K562 (cell line): Measurements from ENCODE around the gene AAGAB. TPM values are rescaled to one million over a fixed set of nuclear protein-coding genes. Genes with fewer than 3 reads are reported as not detected.

Experiments used
- ATAC-seq: fragments of 200-7000 bp; cut with Tn5 transposase; 3 replicates; pipeline ENCODE4 v1.9.1; 2020; ENCODE audit warnings: moderate library complexity
- BruUV-seq: library from RNA; stranded (reverse); fragments of 400-500 nt; replicated peaks from 2 replicates; lab custom pipeline; 2021; lab: Mats Ljungman, UMichigan
- CTCF ChIA-PET: fragments of 300-600 bp; formaldehyde crosslinking; extraction: SDS; loops from one replicate; lab custom pipeline; 2021; ENCODE audit warnings: low intra/inter-chr PET ratio; lab: Yijun Ruan, JAX
- POLR2A ChIA-PET: fragments of 300-600, 350-650 bp; sonication (Branson Sonifier 250); formaldehyde crosslinking; extraction: SDS; loops from one replicate; lab custom pipeline; 2021; ENCODE audit warnings: antibody characterized with exemption, inconsistent platforms; lab: Yijun Ruan, JAX
- DNase-seq, 4 experiments: peaks; one replicate each; pipeline versions ENCODE4 v3.0.0 to v3.0.0-alpha.2; 2011 to 2018; ENCODE audit warnings: low spot score in 3 of 4, mixed read lengths in 3 of 4; ENCODE audit errors: extremely low read depth in 1 of 4
- FAIRE-seq: peaks from 2 replicates; lab custom pipeline; 2011; peaks lifted over from hg19 to GRCh38; lab: Jason Lieb, UNC
- H2AFZ ChIP-seq: 2 replicates; pipeline ENCODE4 v1.6.0; 2011; ENCODE audit warnings: low read depth, low read length, control low read depth, inconsistent platforms
- H3K27ac ChIP-seq: fragments of 200-600 bp; 3 replicates; pipeline ENCODE4 v1.8.0; 2011; ENCODE audit warnings: low read depth, mild to moderate bottlenecking, control low read depth, inconsistent platforms, low read length, moderate library complexity, mixed read lengths; ENCODE audit errors: extremely low read depth
- H3K27me3 ChIP-seq, 2 experiments: fragments of 300-600 bp in 1 of 2; 2 replicates in 1 of 2; 3 replicates in 1 of 2; pipeline versions ENCODE4 v1.6.0 to v1.8.0; 2011; ENCODE audit warnings: inconsistent platforms in 2 of 2, low read length in 2 of 2, mild to moderate bottlenecking in 1 of 2, mixed read lengths in 1 of 2, moderate library complexity in 1 of 2; ENCODE audit not compliant: control insufficient read depth in 2 of 2, insufficient read depth in 2 of 2
- H3K36me3 ChIP-seq: fragments of 300-600 bp; 3 replicates; pipeline ENCODE4 v1.8.0; 2011; ENCODE audit warnings: mild to moderate bottlenecking, low read length, inconsistent platforms; ENCODE audit not compliant: control insufficient read depth, insufficient read depth
- H3K4me1 ChIP-seq, 2 experiments: fragments of 200-600 bp in 1 of 2; replicated peaks in 1 of 2; 2 replicates in 1 of 2; 3 replicates in 1 of 2; pipeline versions ENCODE4 v1.5.1 to v1.8.0; 2011; ENCODE audit warnings: inconsistent platforms in 2 of 2, low read length in 2 of 2, mild to moderate bottlenecking in 1 of 2, mixed read lengths in 1 of 2, moderate library complexity in 1 of 2; ENCODE audit not compliant: control insufficient read depth in 2 of 2, insufficient read depth in 2 of 2
- H3K4me2 ChIP-seq: 2 replicates; pipeline ENCODE4 v1.6.1; 2011; ENCODE audit warnings: low read length, control low read depth, inconsistent platforms, mixed read lengths; ENCODE audit not compliant: insufficient read depth
- H3K4me3 ChIP-seq: fragments of 200-600 bp; sonication (generic), shearing (Covaris generic); 2 replicates; pipeline ENCODE4 v1.5.1; 2016; ENCODE audit warnings: control low read depth, inconsistent platforms
- H3K79me2 ChIP-seq: fragments of 200-600 bp; 3 replicates; pipeline ENCODE4 v1.8.0; 2011; ENCODE audit warnings: low read length, inconsistent platforms; ENCODE audit not compliant: control insufficient read depth, insufficient read depth
- H3K9ac ChIP-seq, 2 experiments: 2 replicates each; pipeline versions ENCODE4 v1.6.0 to v1.6.1; 2011; ENCODE audit warnings: low read depth in 2 of 2, low read length in 2 of 2, control low read depth in 1 of 2, inconsistent platforms in 1 of 2, mild to moderate bottlenecking in 1 of 2, mixed read lengths in 1 of 2; ENCODE audit not compliant: insufficient read depth in 1 of 2
- H3K9me1 ChIP-seq: one replicate; pipeline ENCODE4 v1.6.0; 2011; ENCODE audit warnings: inconsistent platforms, mild to moderate bottlenecking, low read length, moderate library complexity; ENCODE audit not compliant: control insufficient read depth, insufficient read depth
- H3K9me3 ChIP-seq: replicated peaks from 2 replicates; pipeline ENCODE4 v1.5.1; 2011; ENCODE audit warnings: low read depth, low read length, inconsistent platforms; ENCODE audit not compliant: control insufficient read depth, insufficient read depth
- H4K20me1 ChIP-seq: replicated peaks from 2 replicates; pipeline ENCODE4 v1.6.1; 2011; ENCODE audit warnings: low read length, inconsistent platforms, mixed read lengths; ENCODE audit not compliant: control insufficient read depth, insufficient read depth
- CBX8 ChIP-seq: fragments of 200-600 bp; sonication (generic); IDR thresholded peaks from 2 replicates; pipeline ENCODE4 v1.6.1; 2012; ENCODE audit warnings: borderline replicate concordance, mixed run types, low read depth, mild to moderate bottlenecking, moderate library complexity, mixed read lengths, low read length, control low read depth, inconsistent platforms; ENCODE audit not compliant: poor library complexity, severe bottlenecking; ENCODE audit errors: extremely low read depth
- CHAMP1 ChIP-seq: fragments of 450-650 bp; IDR thresholded peaks from 2 replicates; pipeline ENCODE4 v1.6.1; 2016; ENCODE audit warnings: mild to moderate bottlenecking
- CHD1 ChIP-seq: fragments of 200-600 bp; sonication (generic); IDR thresholded peaks from one replicate; pipeline ENCODE4 v1.6.1; 2012; ENCODE audit warnings: mild to moderate bottlenecking, moderate library complexity, low read length, inconsistent platforms
- GABPB1 ChIP-seq: sonication (generic); formaldehyde crosslinking; IDR thresholded peaks from 2 replicates; pipeline ENCODE4 v1.8.0; 2022; ENCODE audit warnings: mild to moderate bottlenecking, missing genetic modification reagents
- NFE2 ChIP-seq: IDR thresholded peaks from 2 replicates; pipeline ENCODE4 v1.6.1; 2014; ENCODE audit warnings: antibody characterized with exemption, low read depth
- NR4A1 ChIP-seq, 2 experiments: fragments of 250-450 bp in 1 of 2; fragments of 450-650 bp in 1 of 2; sonication (Bioruptor Pico) in 1 of 2; IDR thresholded peaks; 2 replicates each; pipeline versions ENCODE4 v1.4.0 to v1.6.1; 2016 to 2020; ENCODE audit warnings: mild to moderate bottlenecking in 2 of 2, missing compliant biosample characterization in 1 of 2, missing genetic modification characterization in 1 of 2, moderate library complexity in 1 of 2
- PHF21A ChIP-seq: fragments of 450-650 bp; IDR thresholded peaks from 2 replicates; pipeline ENCODE4 v1.6.1; 2017; ENCODE audit warnings: low read depth, borderline replicate concordance
- POLR3G ChIP-seq: IDR thresholded peaks from 2 replicates; pipeline ENCODE4 v1.6.1; 2011; ENCODE audit not compliant: insufficient read length, insufficient replicate concordance; ENCODE audit errors: extremely low read depth
- SETDB1 ChIP-seq: IDR thresholded peaks from one replicate; pipeline ENCODE4 v1.6.1; 2012; ENCODE audit warnings: low read length, control low read depth, inconsistent platforms
- SIRT6 ChIP-seq: IDR thresholded peaks from one replicate; pipeline ENCODE4 v1.6.1; 2012; ENCODE audit warnings: low read depth, mild to moderate bottlenecking, control low read depth, inconsistent platforms, low read length, moderate library complexity
- STAT5A ChIP-seq: IDR thresholded peaks from 2 replicates; pipeline ENCODE4 v1.6.1; 2012; ENCODE audit warnings: low read length, inconsistent platforms, borderline replicate concordance
- ZBTB9 ChIP-seq: fragments of 450-650 bp; formaldehyde crosslinking; IDR thresholded peaks from 2 replicates; pipeline ENCODE4 v1.4.0; 2020; ENCODE audit warnings: mild to moderate bottlenecking, moderate library complexity
- ZFP1 ChIP-seq: fragments of 450-650 bp; formaldehyde crosslinking; IDR thresholded peaks from 2 replicates; pipeline ENCODE4 v1.4.0; 2020; ENCODE audit warnings: mild to moderate bottlenecking, mixed read lengths
- ZNF23 ChIP-seq: fragments of 250-450 bp; sonication (Bioruptor Pico); IDR thresholded peaks from 2 replicates; pipeline ENCODE4 v1.4.0; 2020; ENCODE audit warnings: mild to moderate bottlenecking
- ZNF311 ChIP-seq: fragments of 250-450 bp; sonication (Bioruptor Pico); IDR thresholded peaks from 2 replicates; pipeline ENCODE4 v1.4.0; 2020; ENCODE audit warnings: mild to moderate bottlenecking, moderate library complexity
- ZNF655 ChIP-seq: fragments of 250-450 bp; sonication (Bioruptor Pico); IDR thresholded peaks from 2 replicates; pipeline ENCODE4 v1.5.0; 2021
- WGBS: fragments of 100-300 bp; shearing (Covaris generic); methylation state at CpG from one replicate; pipeline ENCODE4 v1.1.6; 2016; ENCODE audit warnings: low coverage, mixed read lengths; ENCODE audit not compliant: insufficient coverage; ENCODE audit errors: missing lambda C conversion rate; 5-methylcytosine and 5-hydroxymethylcytosine counted together
- in situ Hi-C: fragments of 300-500 bp; cut with MboI; formaldehyde crosslinking; loops from 4 replicates; pipeline ENCODE4 v1.15.0; 2018; ENCODE audit warnings: inconsistent platforms, mixed read lengths
- intact Hi-C: fragments of 100-400 bp; cut with micrococcal nuclease; formaldehyde crosslinking; loops from 2 replicates; pipeline ENCODE4 v1.14.2; 2022
- polyA plus RNA-seq, 8 experiments: library from polyadenylated mRNA; depleted of rRNA in 4 of 8; stranded (reverse) in 5 of 8; unstranded in 3 of 8; fragments of >200 nt; fragmentation: Nextera tagmentation in 2 of 8; fragmentation: Illumina TruSeq in 1 of 8; extraction: Ambion mirVana in 2 of 8; extraction: Trizol in 1 of 8; gene quantifications; 2 replicates each; pipeline versions ENCODE4 v1.2.1 to v1.2.3, GENCODE V29; 2011 to 2014; ENCODE audit warnings: inconsistent platforms in 1 of 8, missing spikeins in 1 of 8
- total RNA-seq, 7 experiments: library from RNA; depleted of rRNA in 6 of 7; stranded (reverse); fragments of >200 nt in 6 of 7; fragmentation: Illumina TruSeq in 2 of 7; extraction: Trizol in 2 of 7; gene quantifications; 2 replicates each; pipeline versions ENCODE4 v1.2.1 to v1.2.3, GENCODE V29; 2011 to 2021; ENCODE audit warnings: low replicate concordance in 1 of 7

AAGAB gene
- total and polyA plus RNA-seq, 9 of the 15 experiments (the other 6 are each of a cell fraction or from before 2014, with no cell fraction given), result 17.8 to 109 (median 58.3) TPM

GRCh38 chr15:67280217-67280616 is 25.8 kb upstream of the AAGAB start:
- no peak overlapping the region for H3K4me3 ChIP-seq
- in situ Hi-C loops, result no loop called here
- H4K20me1 ChIP-seq, result no peaks in the 10 kb centered on the region
- no peaks in the 10 kb centered on the region for H3K9me3 ChIP-seq
- H3K79me2 ChIP-seq, result no peaks in the 10 kb centered on the region
- H3K27me3 ChIP-seq, result no peaks in the 10 kb centered on the region
- no peak overlapping the region for H3K4me2 ChIP-seq
- no TSS peak for BruUV-seq
- WGBS, result 56% methylated on average over 2 of the region's 2 CpGs
- H3K27ac ChIP-seq, result no peak overlapping the region
- no peak overlapping the region for H3K9ac ChIP-seq
- no peak for FAIRE-seq
- ChIA-PET POLR2A (interaction anchor here (0.8 kb wide), 1 partner anchor 16 kb away, joined by 4 read pairs; no protein-coding TSS in a partner anchor), CTCF (no interaction called here)
- no peaks in the 10 kb centered on the region for H3K4me1 ChIP-seq
- H3K9me1 ChIP-seq, result no peaks in the 10 kb centered on the region
- H3K36me3 ChIP-seq, result no peaks in the 10 kb centered on the region
- intact Hi-C loops, result no loop called here
- no peak for DNase-seq
- ATAC-seq, result no peak
- no peak overlapping the region for H2AFZ ChIP-seq
- no peak for TF ChIP-seq GABPB1 (CRISPR knock-in tag)
- no peak for TF ChIP-seq STAT5A
- no peak for TF ChIP-seq CHAMP1
- TF ChIP-seq ZNF655, result no peak
- TF ChIP-seq NFE2, result no peak
- no peak for TF ChIP-seq ZBTB9 (CRISPR knock-in tag)
- no peak for TF ChIP-seq NR4A1 (CRISPR knock-in tag; IDR thresholded peaks at IDR 0.05)
- TF ChIP-seq NR4A1 (tag; IDR thresholded peaks at IDR 0.05), result no peak
- no peak for TF ChIP-seq SETDB1
- TF ChIP-seq POLR3G, result no peak
- no peak for TF ChIP-seq CHD1
- no peak for TF ChIP-seq CBX8
- TF ChIP-seq SIRT6, result no peak
- TF ChIP-seq ZNF311 (CRISPR knock-in tag), result no peak
- no peak for TF ChIP-seq ZFP1 (CRISPR knock-in tag)
- TF ChIP-seq ZNF23 (CRISPR knock-in tag), result no peak
- no peak for TF ChIP-seq PHF21A
